Embryonic facial prominence (tissue), 1 donor: ENCODE results near the gene SPINT3.
"Not testable (repeated sequence)": the region's sequence is repeated elsewhere in the genome, so short reads cannot be mapped to it uniquely, and the experiment has no call there.

Experiments
- DNase-seq: peaks from one replicate; pipeline ENCODE4 v3.0.0-alpha.2; 2016; ENCODE audit errors: extremely low spot score

Gene SPINT3

DNA sequence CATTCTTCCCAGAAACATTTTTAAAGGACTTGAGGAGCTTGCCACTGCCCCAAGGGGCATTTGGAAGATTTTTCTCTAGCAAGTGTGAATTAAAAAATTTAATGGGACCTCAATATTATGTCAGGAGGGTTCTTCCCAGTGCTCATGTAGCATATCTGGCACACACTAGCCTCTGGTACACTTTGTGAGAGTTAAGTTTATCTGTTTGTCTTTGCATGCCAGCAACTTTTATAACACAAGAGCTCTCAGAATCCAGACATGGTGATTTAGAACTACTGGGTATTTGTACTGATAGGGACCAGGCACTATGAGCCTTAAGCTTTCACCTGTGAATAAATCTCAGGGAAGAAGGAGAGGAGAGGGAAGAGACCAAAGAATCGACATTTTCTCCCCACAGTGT lies 12.9 kb downstream of the SPINT3 start:
- no peak for DNase-seq

DNA sequence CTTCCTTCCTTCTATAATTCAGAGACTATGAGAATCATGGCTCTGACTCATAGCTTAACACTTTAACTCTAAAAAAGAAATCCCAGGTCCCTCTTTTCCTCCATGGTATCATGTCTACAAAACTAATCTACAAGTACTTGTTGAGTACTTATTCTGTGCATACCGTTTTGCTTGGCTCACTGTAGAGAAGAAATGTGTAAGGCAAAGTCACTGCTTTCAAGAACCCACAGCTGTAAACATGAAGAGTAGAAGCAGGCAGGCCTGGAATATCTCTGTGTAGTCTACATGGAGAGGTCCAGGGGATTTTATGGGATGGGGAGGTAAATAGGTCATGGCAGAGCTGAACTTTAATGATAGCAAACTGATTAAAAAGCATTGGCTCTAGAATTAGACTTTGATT lies 13.8 kb downstream of the SPINT3 start:
- DNase-seq, result no peak

DNA sequence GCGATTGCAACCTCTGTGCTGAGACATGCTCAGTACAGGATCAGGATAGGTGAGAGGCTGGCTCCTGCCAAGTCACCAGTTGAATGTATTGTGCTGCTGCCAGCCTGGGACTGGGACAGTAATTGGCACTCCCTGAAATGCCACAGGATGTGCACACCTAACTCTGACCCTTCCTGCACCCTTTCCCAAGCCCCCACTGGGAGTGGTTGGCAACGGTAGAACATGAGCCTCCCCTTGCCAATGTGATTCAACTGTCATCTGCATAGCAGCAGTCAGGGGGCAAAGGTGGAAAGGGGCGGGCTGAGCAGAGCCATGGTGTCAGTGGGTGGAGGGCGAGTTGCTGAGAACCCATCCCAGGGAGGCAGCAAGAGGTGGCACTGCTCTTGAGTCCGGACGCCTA lies 15.4 kb downstream of the SPINT3 start:
- DNase-seq, result no peak

DNA sequence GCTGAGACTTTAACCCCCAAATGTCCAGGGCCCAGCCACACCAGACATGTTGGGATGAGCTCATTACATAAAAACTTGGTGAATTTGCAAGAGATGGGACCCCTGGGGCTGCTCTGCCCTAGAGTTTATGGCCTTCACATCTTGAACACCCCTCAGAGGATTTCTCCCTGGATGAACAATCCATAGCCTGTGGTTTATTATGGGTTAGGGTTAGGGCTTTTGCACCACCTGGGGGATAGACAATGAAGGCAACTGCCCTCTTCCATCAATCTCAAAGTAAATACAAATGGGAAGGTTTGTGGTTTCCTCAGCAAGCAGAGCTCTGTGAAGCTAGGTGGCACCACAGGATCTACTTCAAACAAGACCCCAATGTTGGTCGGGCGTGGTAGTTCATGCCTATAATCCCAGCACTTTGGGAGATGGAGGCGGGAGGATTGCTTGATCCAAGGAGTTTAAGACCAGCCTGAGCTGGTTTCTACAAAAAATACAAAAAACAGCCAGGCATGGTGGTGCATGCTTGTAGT lies 17.4 kb downstream of the SPINT3 start:
- DNase-seq, result no peak

DNA sequence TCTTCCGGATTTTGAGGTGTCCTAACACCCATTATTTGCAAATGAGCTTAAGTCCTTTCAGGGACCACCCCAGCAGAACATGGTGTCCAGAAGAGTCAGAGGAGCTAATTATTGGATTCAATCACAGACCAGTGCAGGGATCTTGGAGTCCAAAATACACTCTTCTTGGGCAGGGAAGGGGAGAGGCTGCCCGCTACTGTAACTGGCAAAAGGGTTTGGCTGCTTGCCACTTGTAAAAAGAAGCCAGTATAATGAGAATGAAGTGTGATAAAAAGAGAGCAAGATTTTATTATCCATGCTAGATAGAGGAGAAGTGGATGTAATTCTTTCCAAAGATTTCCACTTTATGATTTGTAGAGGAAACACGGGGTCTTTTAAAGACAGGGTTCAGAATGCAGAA lies 19.3 kb downstream of the SPINT3 start:
- no peak for DNase-seq

DNA sequence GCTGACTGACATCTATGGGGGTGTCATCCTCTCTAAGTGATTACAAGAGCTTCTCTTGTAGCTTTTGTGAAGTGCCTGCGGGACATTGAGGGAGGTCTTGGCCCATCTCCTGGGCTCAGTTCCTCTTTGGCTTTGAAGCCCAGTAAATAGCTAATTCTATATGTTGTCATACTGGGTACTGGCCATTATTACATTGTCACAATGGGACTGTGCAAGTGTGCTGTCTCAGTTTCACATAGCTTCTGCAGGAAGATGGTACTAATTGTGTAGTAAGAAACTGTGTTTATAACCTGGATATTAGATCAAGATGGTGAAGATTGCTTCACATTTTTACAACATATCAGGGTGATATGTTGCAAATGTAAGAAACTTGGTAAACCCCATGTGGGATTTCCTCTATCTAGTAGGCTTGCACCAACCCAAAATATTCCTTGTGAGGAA lies 19.9 kb downstream of the SPINT3 start:
- no peak for DNase-seq

DNA sequence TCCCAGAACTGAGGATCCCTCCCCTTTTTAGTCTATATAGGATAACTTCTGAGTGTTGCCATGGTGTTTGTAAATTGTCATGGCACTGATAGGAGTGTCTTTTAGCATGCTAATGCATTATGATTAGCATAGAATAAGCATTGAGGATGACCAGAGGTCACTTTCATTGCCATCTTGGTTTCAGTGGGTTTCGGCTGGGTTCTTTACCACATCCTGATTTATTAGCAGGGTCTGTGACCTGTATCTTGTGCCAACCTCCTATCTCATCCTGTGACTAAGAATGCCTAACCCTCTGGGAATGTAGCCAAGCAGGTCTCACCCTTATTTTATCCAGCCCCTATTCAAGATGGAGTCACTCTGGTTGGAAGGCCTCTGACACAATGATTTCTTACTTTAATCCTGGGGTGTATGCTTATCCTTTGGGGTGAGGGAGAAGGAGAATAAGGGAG lies 26.3 kb downstream of the SPINT3 start:
- DNase-seq, result no peak

DNA sequence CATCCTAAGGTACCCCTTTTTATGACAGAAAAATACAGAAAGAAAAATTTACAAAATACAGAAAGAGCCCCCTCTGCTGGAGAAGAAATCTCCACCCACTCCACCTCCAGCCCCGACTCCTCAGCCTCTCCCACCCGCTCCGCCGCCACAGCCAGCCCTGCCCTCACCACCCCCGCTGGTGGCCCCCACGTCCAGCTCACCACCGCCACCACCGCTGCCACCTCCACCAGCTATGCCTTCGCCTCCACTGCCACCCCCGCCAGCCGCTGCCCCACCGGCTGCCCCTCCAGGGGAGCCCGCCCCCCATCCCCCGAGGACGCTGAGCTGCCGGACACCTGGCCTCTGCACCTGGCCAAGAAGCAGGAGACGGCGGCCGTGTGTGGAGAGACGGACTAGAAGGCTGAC lies 28.2 kb downstream of the SPINT3 start:
- no peak for DNase-seq

DNA sequence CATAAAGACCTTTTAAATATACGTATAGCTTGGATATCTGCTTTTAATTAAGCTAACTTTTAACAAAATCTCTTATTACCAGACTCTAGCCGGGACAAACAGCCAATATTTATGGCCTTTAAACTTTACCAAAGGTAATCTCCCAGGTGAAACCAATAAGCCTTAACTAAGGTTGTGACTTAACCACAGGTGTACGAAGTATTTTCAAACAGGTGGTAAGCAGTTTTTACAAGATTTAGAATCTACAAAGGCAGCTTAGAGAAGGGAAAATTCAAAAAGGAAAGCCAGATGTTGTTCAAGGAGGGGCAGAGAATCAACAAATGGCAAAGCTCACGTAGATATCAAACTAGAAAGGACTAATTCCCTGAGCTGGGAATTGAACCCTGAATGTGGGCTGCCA lies 30.0 kb downstream of the SPINT3 start:
- DNase-seq, result no peak

DNA sequence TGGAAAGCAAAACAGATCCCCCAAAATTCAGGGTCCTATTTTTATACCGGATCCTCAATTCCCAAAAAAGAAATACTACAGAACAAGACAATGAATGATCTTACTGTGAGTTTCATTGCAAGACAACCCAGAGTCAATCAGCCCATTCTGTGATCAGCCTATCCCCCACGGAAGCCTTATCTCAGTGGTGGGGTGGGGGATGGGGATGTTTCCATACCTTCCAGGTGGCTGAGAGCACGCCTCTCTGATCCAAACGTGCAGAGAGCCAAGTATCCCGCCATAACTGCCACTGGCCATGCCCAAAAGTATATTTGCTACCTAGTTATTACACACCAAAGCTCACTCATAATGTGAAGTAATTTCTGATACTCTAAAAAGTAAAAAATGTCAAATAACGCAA lies 30.7 kb downstream of the SPINT3 start:
- DNase-seq, result no peak

DNA sequence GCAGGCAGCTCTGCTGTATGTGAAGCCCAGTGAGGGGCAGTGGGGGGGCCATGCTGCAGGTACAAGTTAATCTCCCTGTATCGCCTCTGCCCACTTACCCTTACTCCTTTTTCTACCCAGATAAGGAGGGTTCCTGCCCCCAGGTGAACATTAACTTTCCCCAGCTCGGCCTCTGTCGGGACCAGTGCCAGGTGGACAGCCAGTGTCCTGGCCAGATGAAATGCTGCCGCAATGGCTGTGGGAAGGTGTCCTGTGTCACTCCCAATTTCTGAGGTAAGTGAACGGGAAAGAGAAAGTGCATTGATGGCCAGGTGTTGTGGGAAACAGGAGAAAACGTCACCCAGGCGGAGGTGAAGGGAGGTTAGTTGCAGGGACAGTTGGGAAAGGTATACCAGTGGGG lies 35.6 kb downstream of the SPINT3 start:
- no peak for DNase-seq

DNA sequence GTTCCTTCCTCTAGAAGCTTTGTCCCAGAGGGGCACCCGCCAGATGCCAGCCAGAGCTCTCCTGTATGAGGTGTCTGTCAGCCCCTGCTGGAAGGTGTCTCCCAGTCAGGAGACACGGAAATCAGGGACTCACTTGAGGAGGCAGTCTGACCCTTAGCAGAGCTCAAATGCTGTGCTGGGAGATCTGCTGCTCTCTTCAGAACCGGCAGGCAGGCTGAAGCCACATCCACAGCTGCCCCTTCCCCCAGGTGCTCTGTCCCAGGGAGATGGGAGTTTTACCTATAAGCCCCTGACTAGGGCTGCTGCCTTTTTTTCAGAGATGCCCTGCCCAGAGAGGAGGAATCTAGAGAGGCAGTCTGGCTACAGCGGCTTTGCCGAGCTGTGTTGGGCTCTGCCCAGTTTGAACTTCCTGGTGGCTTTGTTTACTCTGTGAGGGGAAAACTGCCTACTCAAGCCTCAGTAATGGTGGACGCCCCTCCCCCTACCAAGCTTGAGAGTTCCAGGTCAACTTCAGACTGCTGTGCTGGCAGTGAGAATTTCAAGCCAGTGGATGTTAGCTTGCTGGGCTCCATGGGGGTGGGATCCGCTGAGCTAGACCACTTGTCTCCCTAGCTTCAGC lies 37.8 kb downstream of the SPINT3 start:
- not testable (repeated sequence) for DNase-seq

DNA sequence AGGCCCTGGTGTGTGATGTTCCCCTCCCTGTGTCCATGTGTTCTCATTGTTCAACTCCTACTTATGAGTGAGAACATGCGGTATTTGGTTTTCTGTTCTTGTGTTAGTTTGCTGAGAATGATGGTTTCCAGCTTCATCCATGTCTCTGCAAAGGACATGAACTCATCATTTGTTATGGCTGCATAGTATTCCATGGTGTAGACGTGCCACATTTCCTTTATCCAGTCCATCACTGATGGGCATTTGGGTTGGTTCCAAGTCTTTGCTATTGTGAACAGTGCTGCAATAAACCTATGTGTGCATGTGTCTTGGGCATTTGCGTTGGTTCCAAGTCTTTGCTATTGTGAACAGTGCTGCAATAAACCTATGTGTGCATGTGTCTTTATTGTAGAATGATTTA lies 43.1 kb downstream of the SPINT3 start:
- not testable (repeated sequence) for DNase-seq

DNA sequence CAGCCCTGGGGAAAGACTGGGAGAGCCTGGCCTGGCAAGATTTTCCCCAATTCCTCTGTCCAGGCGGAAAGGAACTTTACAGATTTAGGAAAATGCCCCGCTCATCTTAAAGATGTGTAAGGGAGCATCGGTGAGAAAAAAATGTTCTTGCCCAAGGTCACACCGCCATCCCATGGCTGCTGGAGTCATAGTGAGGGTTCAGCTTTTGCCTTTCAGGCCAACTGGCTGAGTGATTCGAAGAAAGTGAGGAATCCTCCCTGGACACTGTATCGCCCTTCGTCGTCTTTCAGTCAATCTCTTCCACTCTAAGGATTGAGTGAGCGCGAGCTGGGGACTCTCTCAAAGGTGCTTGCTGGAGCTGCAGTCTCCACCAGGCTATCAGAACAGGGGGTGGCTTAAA lies 44.5 kb downstream of the SPINT3 start:
- no peak for DNase-seq

DNA sequence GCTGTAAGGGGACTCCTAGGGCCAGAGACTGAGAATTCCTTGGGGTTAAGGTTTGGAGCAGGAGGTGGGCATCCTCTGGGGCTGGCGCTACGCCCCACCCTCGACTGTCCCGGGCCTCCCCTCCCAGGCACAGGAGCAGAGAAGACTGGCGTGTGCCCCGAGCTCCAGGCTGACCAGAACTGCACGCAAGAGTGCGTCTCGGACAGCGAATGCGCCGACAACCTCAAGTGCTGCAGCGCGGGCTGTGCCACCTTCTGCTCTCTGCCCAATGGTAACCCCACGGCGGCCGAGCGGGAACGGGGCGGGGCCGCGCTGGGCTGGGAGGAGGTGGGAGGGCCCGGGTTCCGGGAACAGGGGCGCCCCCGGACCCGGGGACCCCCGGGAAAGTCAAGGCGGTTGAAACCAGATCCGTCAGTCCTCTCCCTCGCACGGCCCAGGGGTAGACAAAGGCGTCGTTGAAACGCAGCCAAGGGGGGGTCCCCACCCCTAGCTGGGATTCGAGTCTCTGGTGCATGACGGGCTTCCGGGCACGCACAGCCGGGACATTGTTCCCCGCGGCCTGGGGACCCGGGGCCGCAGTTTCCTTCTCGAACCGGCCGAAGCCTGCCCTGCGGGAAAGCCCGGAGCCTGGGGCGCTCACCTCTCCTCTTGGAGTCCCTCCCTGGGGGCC lies 45.0 kb downstream of the SPINT3 start:
- DNase-seq, result no peak

DNA sequence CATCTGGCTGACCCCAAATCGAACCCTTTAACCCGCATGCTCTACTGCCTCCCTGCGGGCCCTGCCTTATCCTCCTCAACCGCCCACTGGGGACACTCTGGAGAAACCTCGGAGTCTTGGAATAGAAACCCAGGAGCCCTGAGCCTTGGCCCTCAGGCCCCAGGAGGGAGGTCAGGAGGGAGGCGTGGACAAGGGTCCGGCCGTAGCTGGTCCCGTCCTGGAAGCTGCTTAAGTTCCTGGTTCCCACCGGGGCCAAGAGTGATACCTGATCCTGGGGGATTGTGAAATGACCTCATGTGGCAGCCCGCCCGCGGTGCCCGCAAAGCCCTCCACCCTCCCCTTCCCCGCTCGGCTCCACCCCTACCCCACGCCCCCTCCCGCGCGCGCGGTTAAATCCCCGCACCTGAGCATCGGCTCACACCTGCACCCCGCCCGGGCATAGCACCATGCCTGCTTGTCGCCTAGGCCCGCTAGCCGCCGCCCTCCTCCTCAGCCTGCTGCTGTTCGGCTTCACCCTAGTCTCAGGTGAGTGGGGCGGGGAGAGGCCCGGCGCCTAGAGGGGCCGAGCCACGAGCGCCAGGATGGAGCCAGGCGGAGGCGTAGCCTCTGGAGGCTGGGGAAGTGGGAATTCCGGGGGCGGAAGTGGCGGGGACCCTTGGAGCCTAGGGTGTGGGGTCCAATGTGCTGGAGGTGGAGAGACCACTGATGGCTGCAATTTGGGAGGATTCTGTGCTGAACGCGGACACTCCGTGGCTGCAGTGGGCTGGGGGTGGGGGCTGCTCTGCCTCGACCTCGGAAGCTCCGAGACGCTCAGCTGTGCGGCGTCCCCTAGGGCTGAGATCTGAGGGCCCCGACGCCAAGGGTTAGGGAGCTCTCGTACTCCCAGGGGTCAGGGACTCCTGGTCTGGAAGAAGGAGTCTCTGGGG lies 45.8 kb downstream of the SPINT3 start, which contains the start of gene WFDC2:
TSS of gene WFDC2 (plus strand) at position 418 of the 926 bp plus-strand sequence. CDS start at position 447, 29 bp downstream.
- DNase-seq, result no peak

DNA sequence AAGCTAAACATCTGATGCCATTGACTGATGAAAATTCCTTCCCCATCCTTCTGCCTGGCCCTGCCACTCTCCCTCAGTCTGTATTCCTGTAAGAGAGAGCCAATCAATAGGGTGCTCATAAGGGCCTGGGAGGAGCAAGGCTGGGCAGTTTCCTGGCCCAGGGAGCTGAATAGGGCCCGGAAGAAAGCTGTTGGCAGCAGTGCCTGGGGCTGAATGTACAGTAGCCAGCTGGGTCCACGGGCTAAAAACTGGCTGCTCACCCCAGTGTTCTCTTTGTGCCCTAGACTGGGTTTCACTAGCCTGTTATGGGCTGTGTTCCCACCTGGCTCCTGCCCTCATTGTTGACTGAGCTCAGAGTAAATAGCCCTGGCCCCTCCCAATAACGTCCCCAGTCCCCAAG lies 47.6 kb downstream of the SPINT3 start:
- no peak for DNase-seq

DNA sequence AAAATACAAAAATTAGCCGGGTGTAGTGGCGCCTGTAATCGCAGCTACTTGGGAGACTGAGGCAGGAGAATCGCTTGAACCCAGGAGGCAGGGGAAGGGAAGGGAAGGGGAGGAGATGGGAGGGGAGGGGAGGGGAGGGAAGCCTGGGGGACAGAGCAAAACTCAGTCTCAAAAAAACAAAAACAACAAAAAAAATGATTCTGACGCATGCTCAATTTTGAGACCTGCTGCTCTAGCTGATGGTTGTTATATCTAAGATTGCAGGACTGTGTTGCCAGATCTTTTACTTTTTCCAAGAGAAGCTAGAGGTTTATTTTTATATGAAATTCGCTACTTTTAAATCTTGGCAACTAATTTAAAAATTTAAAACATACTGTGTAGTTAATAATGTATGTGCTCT lies 48.2 kb downstream of the SPINT3 start:
- no peak for DNase-seq

DNA sequence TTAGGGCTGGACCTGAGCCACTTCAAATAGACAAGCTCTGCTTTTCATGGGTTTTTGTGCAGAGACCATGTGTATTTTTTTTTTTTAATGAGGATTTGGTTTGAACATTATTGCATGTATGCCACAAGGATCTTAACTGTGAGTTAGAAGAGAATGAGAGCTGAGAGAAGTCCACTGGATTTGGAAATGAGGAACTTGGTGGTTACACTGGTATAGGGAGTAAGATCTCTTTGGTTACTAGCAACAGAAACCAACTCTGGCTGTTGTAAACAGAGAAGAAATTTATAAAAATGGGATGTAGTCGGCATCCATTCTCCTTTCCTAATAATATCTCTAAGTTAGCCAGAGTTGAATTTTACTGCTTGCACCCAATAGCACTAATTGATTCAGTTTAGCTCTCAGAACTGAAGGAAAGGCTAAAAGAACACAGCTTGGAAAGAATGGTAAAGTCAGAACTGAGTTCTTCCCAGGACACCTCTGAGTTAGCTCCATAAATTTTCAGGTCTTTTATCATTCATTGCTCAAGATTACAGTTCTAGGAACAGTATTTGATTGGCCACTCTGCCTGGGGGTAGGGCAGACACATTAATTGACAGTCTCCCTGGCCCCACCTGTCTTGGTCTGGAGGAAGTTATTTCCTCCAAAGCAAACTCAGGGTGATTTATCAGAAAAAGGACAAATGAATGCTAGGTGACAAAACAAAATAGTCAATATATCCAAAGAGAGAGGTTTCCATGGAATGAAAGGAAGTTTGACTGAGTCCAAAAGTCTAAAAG lies 49.7 kb downstream of the SPINT3 start:
- DNase-seq, result no peak

DNA sequence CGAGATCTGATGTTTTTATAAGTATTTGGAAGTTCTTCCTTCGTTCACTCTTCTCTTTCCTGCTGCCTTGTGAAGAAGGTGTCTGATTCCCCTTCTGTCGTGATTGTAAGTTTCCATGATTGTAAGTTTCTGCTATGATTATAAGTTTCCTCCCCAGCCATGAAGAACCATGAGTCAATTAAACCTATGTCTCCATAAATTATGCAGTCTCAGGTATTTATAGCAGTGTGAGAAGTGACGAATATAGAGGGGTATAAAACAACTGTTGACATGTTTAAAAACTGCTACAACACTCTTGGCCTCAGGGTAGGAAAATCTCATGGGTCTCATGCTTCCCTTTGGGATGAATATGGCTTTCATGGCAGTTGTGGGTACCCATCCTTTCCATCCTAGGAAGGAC lies 51.7 kb downstream of the SPINT3 start:
- DNase-seq, result no peak

DNA sequence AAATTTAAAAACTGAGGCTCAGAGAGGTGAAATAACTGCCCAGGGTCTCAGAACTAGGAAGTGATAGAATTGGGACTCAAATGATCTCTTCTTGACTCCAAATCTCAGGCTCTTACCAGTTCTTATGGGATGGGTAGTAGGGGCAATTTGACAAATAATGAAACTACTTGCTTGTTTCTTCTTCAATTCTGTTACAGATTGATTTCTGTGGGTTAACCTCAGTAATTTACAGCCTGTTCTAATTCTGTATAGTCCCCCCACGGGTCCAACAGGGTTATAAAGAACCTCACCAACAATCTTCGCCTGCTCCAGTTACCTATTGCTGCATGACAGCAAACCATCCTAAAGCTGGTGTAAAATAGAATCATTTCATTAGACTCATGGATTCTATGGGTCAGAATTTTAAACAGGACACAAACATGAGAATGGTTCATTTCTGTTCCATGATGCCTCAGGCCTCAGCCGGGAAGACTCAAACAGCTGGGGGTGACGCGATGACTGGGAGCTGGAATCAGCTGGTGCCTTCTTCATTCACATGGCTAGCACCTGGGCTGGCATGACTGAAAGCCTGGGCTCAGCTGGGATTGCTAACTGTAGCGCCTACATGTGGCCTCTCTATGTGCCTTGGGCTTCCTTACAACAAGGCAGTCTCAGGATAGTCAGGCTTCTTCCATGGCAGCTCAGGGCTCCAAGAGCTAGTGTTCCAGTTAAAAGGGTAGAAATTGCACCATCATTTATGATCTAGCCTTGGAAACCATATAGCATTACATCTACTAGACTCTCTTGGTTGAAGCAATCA lies 52.5 kb downstream of the SPINT3 start:
- DNase-seq, result no peak
